ENCODE measurements around the gene CALN1.

DNA sequence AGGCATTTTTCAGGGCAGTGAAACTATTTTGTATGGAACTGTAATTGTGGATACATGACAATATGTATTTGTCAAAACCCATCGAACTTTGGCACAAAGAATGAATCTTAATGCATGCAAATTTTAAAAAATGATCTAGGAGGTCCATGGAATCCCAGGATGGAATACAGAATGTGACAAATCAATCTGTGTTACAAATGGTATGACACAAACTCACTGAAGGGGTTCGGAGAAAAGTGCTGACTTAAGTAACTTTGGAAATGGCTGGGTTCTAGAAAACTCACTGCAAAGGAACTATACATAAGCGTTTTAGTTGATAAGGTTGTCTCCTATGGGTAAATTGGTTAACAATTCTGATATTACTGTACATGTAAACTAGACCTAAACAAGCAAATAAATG is 26.0 kb downstream of the CALN1 start:
- no peak for TF ChIP-seq CTCF (IDR thresholded peaks at IDR 0.05; ENCODE audit: low read length)
- no peak for TF ChIP-seq EZH2 (IDR thresholded peaks at IDR 0.05; ENCODE audit: borderline replicate concordance, low read length)
